Heart right ventricle (tissue), 16 donors: ENCODE data around the gene FAM174B. TPM values are rescaled to one million over a fixed set of nuclear protein-coding genes. Genes with fewer than 3 reads are reported as not detected.

ENCODE experiments used
- ATAC-seq, 8 donors: fragments of 200-7000 bp; cut with Tn5 transposase; one replicate each; pipeline ENCODE4 v1.9.1; 2020; ENCODE audit warnings: mild to moderate bottlenecking in 8 of 8, moderate library complexity in 8 of 8, moderate number of reproducible peaks in 1 of 8
- DNase-seq, 2 donors: peaks; one replicate each; pipeline ENCODE4 v3.0.0-alpha.2; 2020
- H3K27ac ChIP-seq, 10 donors: fragments of 200-600 bp; sonication (generic) in 2 of 10; one replicate each; pipeline versions ENCODE4 v1.5.0 to v1.8.0; 2020 to 2022; ENCODE audit warnings: mild to moderate bottlenecking in 3 of 10
- H3K27me3 ChIP-seq, 7 donors: fragments of 200-600 bp; one replicate each; pipeline ENCODE4 v1.8.0; 2021 to 2022; ENCODE audit warnings: mild to moderate bottlenecking in 2 of 7
- H3K36me3 ChIP-seq, 9 donors: fragments of 200-600 bp; sonication (generic) in 1 of 9; one replicate each; pipeline versions ENCODE4 v1.5.0 to v1.8.0; 2020 to 2022; ENCODE audit warnings: mild to moderate bottlenecking in 2 of 9
- H3K4me1 ChIP-seq, 9 donors: fragments of 200-600 bp; sonication (generic) in 1 of 9; one replicate each; pipeline versions ENCODE4 v1.5.0 to v1.8.0; 2020 to 2022; ENCODE audit warnings: mild to moderate bottlenecking in 4 of 9
- H3K4me3 ChIP-seq, 10 donors: fragments of 200-600 bp; sonication (generic) in 2 of 10; one replicate each; pipeline versions ENCODE4 v1.5.0 to v1.8.0; 2020 to 2022; ENCODE audit warnings: mild to moderate bottlenecking in 7 of 10, moderate library complexity in 2 of 10
- H3K9me3 ChIP-seq, 11 donors: fragments of 200-600 bp in 10 of 11; sonication (generic) in 2 of 11; one replicate each; pipeline versions ENCODE4 v1.5.0 to v1.8.0; 2013 to 2022; ENCODE audit warnings: mild to moderate bottlenecking in 2 of 11, control low read depth in 1 of 11, moderate library complexity in 1 of 11
- CTCF ChIP-seq, 9 donors: fragments of 200-600 bp; sonication (generic) in 2 of 9; IDR thresholded peaks; one replicate each; pipeline versions ENCODE4 v1.5.0 to v1.8.0; 2021 to 2022; ENCODE audit warnings: antibody characterized with exemption in 9 of 9, mild to moderate bottlenecking in 5 of 9, moderate library complexity in 1 of 9
- WGBS, 2 donors: extraction: QIAGEN DNeasy Blood & Tissue Kit; methylation state at CpG; one replicate each; pipeline ENCODE4 v1.1.7; 2013; ENCODE audit warnings: inconsistent platforms in 1 of 2; 5-methylcytosine and 5-hydroxymethylcytosine counted together
- intact Hi-C, 10 donors: fragments of 100-400 bp; cut with DNase I; formaldehyde crosslinking; loops; one replicate each; pipeline versions ENCODE4 v1.11.1 to v1.14.2; 2022
- polyA plus RNA-seq, 2 donors: library from polyadenylated mRNA; stranded (reverse); fragments of 200-250 nt; gene quantifications; one replicate each; pipeline ENCODE4 v1.2.3, GENCODE V29; 2013
- total RNA-seq, 10 donors: library from RNA; stranded (reverse); fragmentation: NEBNext Ultra II Directional in 3 of 10; extraction: Animal tissue kit (Norgen Biotek cat#: 25700) in 3 of 10; gene quantifications; one replicate each; pipeline versions ENCODE4 v1.2.1 to v1.2.4, GENCODE V29; 2021 to 2023
- donor health status: Arrhythmogenic right ventricular cardiomyopathy.
- donor health status: ischemic (EF 13 %, LVEDD 7.1; RV severe dilation, severe dysfunction).
- donor health status: healthy with polysubstance abuse.
- donor health status: DM: no; HTN: yes; CAD: no.
- donor health status: DM: no; HTN: no; CAD: no.
- donor health status: ischemic (EF 25% LVEDD 6.9; RV normal size, moderate dysfunction).
- donor health status: ischemic (EF 25% LVEDD 5.7; RV mildly dilated, moderate dysfunction).
- donor health status: healthy.
- donor health status: DM: yes; HTN: yes; CAD: no.
- donor health status: Ischemic cardiomyopathy.
- donor health status: ischemic (EF 35%, LVEDD 5.7; RV mildly dilated, moderate dysfunction).
- donor health status: nonischemic (EF 11% LVEDD 7.7; RV severe dilation, severe dysfunction).
- donor health status: DM: yes; HTN: yes; CAD: no.
- donor health status: PGD.
- donor health status: ischemic (EF 29% LVEDD 5.4; RV normal size, mild dysfunction).
- donor health status: nonischemic (EF 23%, LVEDD 6.1; RV moderate dilation, normal function).

Gene FAM174B
- total and polyA plus RNA-seq, 12 donors: 6.1 to 16.9 (median 10.8) TPM

DNA sequence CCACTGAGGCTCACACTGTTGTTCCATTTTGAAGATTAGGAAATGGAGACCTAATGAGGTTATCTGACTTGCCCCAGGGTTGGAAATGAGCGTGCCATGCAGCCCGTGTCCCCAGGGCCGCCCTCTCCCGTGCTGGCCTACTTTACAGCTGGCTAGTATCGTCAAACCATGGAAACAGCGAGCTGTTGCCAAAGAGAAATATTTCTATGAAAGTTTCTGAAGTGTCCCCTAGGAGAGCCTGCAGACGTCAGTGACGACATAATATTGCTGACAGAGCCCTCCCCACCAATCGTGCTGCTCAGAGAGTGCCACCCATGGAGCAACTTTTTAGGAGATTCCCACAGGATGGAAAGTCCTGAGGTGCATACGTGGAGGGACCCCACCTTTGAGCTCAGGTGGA lies 11.2 kb upstream of the FAM174B start:
- Histone ChIP-seq H3K4me1 (peaks cover 8 to 46% (median 36%) of the 10 kb centered on the region in 9 donors), H3K9me3 (no peaks in the 10 kb centered on the region), H3K27ac (peak overlapping the region in 5 of 10 donors; percentile 12 to 67 (median 42)), H3K36me3 (no peaks in the 10 kb centered on the region), H3K4me3 (no peak overlapping the region), H3K27me3 (no peaks in the 10 kb centered on the region)
- intact Hi-C loops: loop anchor here in 3 of 10 donors (5.0 to 10.0 kb wide), 2 partner anchors 44 to 52 kb away; no protein-coding TSS in a partner anchor
- ATAC-seq (peak; percentile 70 to 93 (median 83)), DNase-seq (peak; percentile 68)
- 22 to 31% methylated on average over 10 of the region's 10 CpGs for WGBS, 2 donors
- TF ChIP-seq CTCF (IDR thresholded peaks at IDR 0.05): no peak

GRCh38 chr15:92665100-92665555 lies 9.6 kb upstream of the FAM174B start:
- H3K4me1 ChIP-seq: peaks cover 8 to 46% (median 36%) of the 10 kb centered on the region in 9 donors
- TF ChIP-seq CTCF (IDR thresholded peaks at IDR 0.05): no peak
- ATAC-seq (peak in 7 of 8 donors; percentile 58 to 81 (median 63)), DNase-seq (no peak)
- no peaks in the 10 kb centered on the region for H3K9me3 ChIP-seq
- H3K36me3 ChIP-seq: no peaks in the 10 kb centered on the region
- H3K27ac ChIP-seq: peak overlapping the region in 6 of 10 donors; percentile 23 to 65 (median 49)
- H3K27me3 ChIP-seq: no peaks in the 10 kb centered on the region
- intact Hi-C loops: loop anchor here in 3 of 10 donors (5.0 to 10.0 kb wide), 2 partner anchors 43 to 50 kb away; no protein-coding TSS in a partner anchor
- 7 to 9% methylated on average over 10 of the region's 10 CpGs for WGBS, 2 donors
- H3K4me3 ChIP-seq: peak overlapping the region in 6 of 10 donors; percentile 7 to 28 (median 21)

- 84 to 87% methylated on average over 12 of the region's 12 CpGs for WGBS, 2 donors
- Histone ChIP-seq H3K4me3 (no peak overlapping the region), H3K9me3 (no peaks in the 10 kb centered on the region), H3K27ac (peak overlapping the region in 5 of 10 donors; percentile 23 to 59 (median 42)), H3K36me3 (no peaks in the 10 kb centered on the region), H3K27me3 (no peaks in the 10 kb centered on the region), H3K4me1 (peaks cover 8 to 46% (median 36%) of the 10 kb centered on the region in 9 donors)
- no peak for TF ChIP-seq CTCF (IDR thresholded peaks at IDR 0.05)
- DNase-seq (no peak), ATAC-seq (no peak)
- intact Hi-C loops: loop anchor here in 1 of 10 donors (10.0 kb wide), 1 partner anchor 50 kb away; no protein-coding TSS in a partner anchor
These were observed 8.8 kb upstream of the FAM174B start for GRCh38 chr15:92664178-92664900.

- Histone ChIP-seq H3K36me3 (no peaks in the 10 kb centered on the region), H3K4me1 (peaks cover 8 to 46% (median 36%) of the 10 kb centered on the region in 9 donors), H3K27ac (no peak overlapping the region), H3K27me3 (no peaks in the 10 kb centered on the region), H3K9me3 (no peaks in the 10 kb centered on the region), H3K4me3 (no peak overlapping the region)
- WGBS, 2 donors: 88 to 94% methylated on average over 13 of the region's 13 CpGs
- intact Hi-C loops: loop anchor here in 1 of 10 donors (10.0 kb wide), 1 partner anchor 49 kb away; no protein-coding TSS in a partner anchor
- DNase-seq (no peak), ATAC-seq (no peak)
- no peak for TF ChIP-seq CTCF (IDR thresholded peaks at IDR 0.05)
These were observed 7.8 kb upstream of the FAM174B start for GRCh38 chr15:92663250-92663951.
